ENCODE results near the gene IL12RB2. TPM values are rescaled to one million over a fixed set of nuclear protein-coding genes. Genes with fewer than 3 reads are reported as not detected.

The IL12RB2 gene
- total RNA-seq, 3 donors from 2014 or later: 75.9 to 87.4 (median 81.2) TPM

Other genes with a start within 250 kb of the IL12RB2 start
- under 1 TPM in 2 of 3 donors, not detected in 1; 0.11 to 0.25 TPM for gene C1orf141, start 172.9 kb upstream of the IL12RB2 start, total RNA-seq
- gene IL23R, start 141.4 kb upstream of the IL12RB2 start, total RNA-seq: 10 to 100 TPM in 1 of 3 donors, 1 to 10 TPM in 2; 7.5 to 14.4 (median 8.6) TPM
- 100 to 1,000 TPM; 753 to 907 (median 821) TPM for gene SERBP1, start 122.5 kb downstream of the IL12RB2 start, total RNA-seq

Data from activated T-cell treated with anti-CD3 and anti-CD28 coated beads, Interleukin-2, amount 50 U/mL, for 4 hours (primary cell).